HG03135 (cell line): ENCODE results near the gene SCD5.

Experiments used
- ATAC-seq: cut with Tn5 transposase; IDR thresholded peaks from one replicate; pipeline ENCODE4 v1.9.1; 2021; ENCODE audit warnings: mild to moderate bottlenecking, moderate library complexity; ENCODE audit not compliant: unreplicated experiment

The SCD5 gene

DNA sequence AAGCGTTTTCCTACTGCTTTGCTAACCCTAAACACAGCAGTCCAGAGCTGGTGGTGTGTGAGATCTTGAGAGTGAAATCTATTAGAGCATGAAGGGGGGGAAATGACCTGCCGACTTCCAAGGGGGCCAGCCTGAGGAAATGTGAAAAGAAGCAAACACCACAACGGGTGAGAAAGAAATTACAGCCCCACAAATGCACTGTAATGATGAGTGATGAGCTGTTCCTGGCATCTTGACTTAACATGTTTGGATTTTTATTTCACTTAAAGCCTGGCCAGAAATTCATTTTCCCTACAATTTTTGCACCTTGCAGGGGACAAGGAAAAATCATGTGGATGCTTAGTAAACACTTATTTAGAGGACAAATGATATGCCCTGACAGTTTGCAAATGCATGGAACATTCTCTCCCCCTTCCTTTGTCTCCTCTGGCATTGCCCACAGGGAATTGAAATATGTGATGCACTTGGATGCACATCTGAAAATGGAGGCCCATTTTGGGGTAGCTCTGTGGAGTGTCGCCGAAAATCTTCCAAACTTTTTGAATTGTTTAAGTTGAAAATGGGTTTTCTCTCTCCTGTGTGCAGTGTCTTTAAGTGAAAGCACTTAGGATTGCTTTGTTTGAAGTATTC is 152.5 kb downstream of the SCD5 start:
- no peak for ATAC-seq

GRCh38 chr4:82644734-82645126 is 153.9 kb downstream of the SCD5 start:
- no peak for ATAC-seq

GRCh38 chr4:82643994-82644733 is 154.4 kb downstream of the SCD5 start:
- no peak for ATAC-seq

DNA sequence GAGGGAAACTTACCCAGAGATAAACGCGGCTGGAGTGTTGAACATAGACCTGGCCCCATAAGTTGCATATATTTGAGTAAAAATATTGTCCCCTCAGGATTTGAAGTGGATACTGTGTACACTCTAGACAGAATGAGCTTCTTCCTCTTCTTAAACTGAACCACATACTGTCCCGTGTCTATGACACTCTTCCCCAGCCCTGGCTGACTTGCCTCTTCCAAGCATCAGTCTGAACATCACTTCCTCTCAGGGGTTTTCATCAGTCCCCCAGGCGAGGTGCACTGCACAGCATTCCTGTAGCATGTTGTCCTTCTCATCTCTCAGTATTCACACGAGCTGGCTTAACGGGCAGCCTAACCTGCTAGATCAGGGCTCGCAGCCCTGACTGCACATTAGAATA is 156.3 kb downstream of the SCD5 start:
- ATAC-seq = no peak

DNA sequence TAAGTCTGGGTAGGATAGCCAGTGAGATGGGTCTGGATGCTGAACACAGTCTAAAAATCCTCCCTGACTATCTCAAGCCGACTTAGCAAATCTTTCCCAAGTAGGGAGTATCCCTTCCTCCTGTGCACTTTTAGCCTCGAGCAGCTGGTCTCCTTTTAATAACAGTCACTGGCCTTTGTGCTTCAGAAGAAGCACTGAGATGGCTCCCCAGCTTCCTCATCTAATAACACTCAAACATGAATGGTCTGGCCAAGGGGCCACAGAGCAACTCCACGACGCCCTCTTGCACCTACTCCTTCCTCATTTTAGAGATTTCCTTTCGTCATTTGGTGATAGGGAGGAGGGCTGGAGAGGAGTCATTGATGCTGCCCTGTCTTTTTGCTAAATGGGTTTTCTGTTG is 158.1 kb downstream of the SCD5 start:
- ATAC-seq = no peak

DNA sequence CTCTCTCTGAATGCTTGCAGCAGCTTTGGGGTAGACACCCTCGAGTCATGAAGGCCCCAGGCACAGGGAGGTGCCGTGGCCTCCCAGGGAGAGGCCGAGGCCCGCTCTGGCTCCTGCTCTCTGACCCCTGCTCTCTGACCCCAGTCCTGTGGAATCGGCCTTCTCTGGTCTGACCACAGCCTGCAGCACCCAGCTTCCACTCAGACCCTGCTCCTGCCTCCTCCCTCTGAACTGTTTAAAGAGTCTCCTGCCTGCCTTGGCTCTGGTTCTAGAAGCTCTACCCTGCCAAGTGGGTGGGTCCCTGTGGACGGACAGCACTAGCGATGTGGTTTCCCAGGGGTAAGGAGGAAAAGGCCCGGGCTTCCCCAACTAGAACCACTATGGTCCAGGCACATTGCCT is 158.6 kb downstream of the SCD5 start:
- ATAC-seq = no peak

- ATAC-seq = no peak
Measured at GRCh38 chr4:82638479-82638878, 160.1 kb downstream of the SCD5 start.

DNA sequence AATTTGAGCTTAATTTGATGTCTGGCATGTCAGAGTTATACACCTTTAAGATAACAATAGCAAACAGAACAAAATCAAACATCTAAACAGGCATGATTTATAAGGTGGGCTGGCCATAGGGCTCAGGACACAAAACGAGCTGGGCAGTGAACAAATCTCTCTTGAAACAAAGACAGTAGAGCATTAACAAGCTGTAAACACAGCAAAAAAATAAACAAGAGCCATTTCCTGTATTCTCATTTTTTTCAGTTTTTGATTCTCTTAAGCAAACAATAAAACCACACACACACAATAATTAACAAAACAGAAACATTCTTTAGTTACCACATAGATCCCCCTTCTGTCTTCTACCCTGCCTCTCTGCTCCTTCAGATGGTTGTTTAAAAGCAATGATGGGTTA is 168.5 kb downstream of the SCD5 start:
- ATAC-seq = no peak

- ATAC-seq = no peak
Measured at GRCh38 chr4:82629238-82630000, 169.2 kb downstream of the SCD5 start.

DNA sequence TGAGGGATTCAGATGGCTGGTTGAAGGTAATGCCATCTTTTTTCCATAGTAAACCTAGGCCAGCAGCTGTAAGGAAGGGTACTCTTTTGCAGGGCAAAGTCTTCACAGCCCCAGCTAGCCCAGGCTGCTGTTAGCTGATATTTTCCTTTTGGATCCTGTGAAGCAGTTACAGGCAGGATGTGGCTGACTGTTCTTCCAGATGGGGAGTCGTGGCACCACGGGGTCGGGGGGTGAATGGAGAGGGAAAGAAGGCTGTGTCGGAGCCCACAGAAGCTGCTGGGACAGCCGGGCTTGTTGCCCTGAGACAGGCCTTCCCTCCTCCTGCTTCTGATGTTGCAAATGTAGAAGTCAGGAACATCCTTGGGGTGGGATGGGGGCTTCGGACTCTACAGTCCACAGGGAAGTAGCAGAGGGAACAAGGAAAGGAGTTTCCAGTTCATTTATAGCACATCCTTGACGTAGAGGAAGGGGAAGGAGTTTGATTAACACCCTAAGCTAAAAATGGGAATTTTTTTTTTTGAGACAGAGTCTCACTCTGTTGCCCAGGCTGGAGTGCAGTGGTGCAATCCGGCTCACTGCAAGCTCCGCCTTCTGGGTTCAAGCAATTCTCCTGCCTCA is 172.2 kb downstream of the SCD5 start:
- ATAC-seq = no peak

DNA sequence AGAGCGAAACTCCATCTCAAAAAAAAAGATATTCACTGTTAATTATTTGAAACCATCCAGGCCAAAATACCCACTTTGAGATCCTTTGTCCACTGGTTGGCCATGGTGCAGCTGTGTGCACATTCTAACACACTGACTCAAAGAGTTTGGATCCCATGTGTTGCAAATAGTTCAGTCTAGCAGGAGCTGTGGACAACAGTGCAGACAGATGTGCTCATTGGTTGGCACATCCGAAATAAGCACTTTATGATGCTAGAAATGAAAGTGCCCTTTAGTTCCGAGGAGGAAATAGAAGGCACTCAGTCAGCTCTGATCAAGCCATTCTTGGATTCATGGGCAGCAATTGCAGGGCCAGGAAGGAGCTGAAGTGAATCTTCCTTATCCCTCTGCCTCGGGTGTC is 173.8 kb downstream of the SCD5 start:
- ATAC-seq = no peak

DNA sequence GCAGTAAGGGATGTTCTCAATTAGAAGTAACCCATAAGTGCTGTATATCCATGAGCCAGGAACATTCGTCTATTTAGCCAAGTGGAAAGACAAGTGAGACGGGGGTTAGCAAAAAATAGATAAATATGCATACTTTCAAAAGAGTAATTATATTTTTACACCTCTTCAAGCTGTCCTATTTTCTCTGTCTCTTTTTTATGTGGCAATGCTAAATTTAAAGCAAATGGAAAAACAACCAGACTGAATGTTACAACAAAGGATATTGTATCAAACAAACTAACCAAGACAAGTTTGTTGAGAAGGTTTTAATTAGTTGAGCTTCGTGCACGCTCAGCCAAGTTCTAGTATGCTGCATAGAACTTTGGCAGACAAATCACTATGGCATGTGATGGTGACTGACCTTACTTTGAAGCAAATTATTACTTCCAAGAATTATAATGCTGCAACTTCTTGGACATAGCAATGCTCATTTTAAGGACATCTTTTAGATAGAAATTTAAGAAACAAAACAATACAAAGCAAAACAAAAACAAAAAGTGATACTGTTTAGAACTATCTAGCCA is 175.4 kb downstream of the SCD5 start:
- ATAC-seq = no peak

DNA sequence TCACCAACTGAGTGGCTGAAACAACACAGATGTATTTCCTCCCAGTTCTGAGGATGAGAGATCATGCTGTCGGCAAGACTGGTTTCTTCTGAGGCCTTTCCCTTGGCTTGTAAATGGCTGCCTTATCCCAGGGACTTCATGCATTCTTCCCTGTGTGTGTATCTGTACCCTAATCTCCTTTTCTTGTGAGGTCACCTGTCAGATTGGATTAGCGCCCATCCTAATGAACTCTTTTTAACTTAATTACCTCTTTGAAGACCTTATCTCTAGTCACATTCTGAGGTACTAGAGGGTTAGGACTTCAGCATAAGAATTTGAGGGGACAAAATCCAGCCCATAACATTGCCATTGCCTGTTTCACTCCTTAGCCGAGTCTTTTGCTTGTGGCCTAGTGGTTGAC is 177.3 kb downstream of the SCD5 start:
- no peak for ATAC-seq

DNA sequence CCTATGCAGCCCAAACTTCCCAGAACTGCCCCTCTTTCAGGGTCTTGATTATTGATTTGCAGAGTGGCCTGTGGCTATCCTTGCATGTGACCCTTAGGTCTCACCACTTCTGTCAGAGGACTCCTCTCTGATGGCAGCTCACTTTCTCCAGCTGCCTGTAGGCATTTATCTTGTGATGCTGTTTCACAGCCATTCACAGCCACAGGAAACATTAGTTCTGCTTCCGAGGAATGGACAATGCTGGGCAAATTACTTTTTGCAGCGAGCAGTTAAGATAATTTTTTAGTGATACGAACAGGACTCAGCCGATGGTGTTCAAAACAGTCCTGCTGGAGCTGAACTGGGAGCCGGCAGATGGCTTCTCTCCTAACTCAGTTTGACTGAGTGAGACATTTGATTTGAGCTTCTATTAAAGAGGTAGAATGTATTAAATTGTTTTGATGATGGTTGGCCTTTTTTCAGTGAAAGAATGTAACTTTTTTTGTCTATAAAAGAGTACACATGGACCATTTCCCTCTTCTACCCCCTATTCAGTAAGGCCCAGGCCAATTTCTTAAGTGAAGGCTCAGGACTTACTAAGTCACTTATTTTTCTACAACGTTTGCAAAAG is 178.4 kb downstream of the SCD5 start:
- ATAC-seq = no peak

- ATAC-seq = no peak
Measured at GRCh38 chr4:82618103-82618720, 180.4 kb downstream of the SCD5 start.

DNA sequence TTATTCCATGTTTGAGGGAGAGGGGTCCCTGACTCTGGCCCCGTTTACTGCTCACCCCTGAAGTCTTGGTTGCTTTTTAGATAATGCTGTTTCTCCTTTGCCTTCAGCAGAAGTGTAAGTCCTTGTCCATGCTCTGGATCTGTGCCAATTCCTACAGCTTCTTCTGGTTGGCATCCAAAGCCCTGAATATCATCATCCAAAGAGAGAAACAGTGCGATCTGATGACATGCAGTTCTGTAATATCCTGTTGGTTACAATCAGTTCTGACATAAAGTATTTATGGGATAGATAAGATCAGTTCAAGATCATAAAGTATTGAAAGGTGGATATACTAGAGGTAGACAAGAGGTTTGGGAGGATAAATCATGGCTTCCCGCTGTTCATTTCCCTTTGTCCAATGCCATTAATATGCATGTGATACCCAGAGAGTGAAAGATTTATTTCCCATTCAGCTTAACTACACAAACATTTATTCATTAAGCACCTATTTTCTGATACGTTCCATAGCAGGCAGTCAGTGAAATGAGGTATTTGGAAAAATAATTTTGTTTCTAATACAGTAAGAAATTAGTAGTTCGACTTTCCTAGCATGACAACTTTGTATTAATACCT is 183.7 kb downstream of the SCD5 start:
- ATAC-seq = no peak

GRCh38 chr4:82613121-82613520 is 185.5 kb downstream of the SCD5 start:
- no peak for ATAC-seq

- no peak for ATAC-seq
Measured at GRCh38 chr4:82611982-82612381, 186.6 kb downstream of the SCD5 start.

DNA sequence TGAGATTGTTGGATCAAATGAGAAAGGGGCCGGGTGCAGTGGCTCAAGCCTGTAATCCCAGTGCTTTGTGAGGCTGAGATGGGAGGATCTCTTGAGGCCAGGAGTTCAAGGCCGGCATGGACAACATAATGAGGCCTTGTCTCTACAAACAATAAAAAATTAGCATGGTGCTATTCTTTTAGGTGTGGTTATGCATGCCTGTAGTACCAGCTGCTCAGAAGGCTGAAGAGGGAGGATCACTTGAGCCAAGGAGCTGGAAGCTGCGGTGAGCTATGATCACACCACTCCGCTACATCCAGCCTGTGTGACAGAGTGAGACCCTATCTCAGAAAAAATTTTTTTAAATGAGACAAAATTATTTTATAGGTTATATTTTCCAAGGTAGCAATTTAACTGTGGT is 187.1 kb downstream of the SCD5 start:
- no peak for ATAC-seq

- no peak for ATAC-seq
Measured at GRCh38 chr4:82610041-82610440, 188.6 kb downstream of the SCD5 start.
